Measurements from ENCODE around the gene ONECUT1.

Gene ONECUT1

DNA sequence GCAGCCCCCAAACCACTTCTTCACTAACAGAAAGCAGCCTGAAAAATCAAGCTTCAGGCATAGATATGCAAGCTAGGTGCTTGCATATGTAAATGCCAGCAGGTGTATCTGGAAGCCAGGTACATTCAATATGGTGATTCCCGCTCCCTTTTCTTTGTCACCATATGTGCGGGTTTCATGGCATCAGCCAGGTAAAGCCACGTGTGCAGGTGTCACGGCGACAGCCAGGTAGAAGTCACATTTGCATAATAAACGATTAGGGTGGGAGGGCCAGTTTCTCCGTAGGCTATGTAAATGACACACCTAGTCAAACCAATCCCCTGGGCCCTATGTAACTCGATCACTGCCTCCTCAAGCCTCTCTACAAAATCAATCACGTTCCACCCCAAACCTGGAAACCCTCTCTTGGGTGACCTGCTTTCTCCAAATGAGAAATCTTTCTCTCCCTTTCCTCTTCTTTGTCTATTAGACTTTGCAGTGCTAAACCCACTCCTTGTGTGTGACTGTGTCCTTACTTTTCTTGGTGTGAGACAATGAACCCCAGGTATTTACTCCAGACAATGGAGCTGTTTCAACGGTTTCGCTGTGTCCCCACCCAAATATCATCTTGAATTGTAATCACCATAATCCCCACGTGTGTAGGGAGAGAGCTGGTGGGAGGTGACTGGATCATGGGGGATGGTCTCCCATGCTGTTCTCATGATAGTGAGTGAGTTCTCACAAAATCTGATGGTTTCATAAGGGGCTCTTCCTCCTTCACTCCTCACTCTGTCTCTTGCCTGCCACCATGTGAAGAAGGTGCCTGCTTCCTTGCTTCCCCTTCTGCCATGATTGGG is 44.6 kb downstream of the ONECUT1 start:
- H3K9ac ChIP-seq (ENCODE audit: low read depth, low read length) = peak overlapping the region; percentile 32
- H3K36me3 ChIP-seq (ENCODE audit: control insufficient read depth, insufficient read depth, low read length) = no peaks in the 10 kb centered on the region
- H3K9me3 ChIP-seq (ENCODE audit: control insufficient read depth, insufficient read depth, low read length) = no peaks in the 10 kb centered on the region
- no peaks in the 10 kb centered on the region for H3K27me3 ChIP-seq (ENCODE audit: control insufficient read depth, insufficient read depth, low read length)
- peaks cover 28% of the 10 kb centered on the region for H3K4me1 ChIP-seq (ENCODE audit: control insufficient read depth, insufficient read depth, low read length)
- peak overlapping the region; percentile 24 for H3K4me3 ChIP-seq (ENCODE audit: low read depth, low read length)
- H3K27ac ChIP-seq (ENCODE audit: low read depth, low read length) = peak overlapping the region; percentile 63

DNA sequence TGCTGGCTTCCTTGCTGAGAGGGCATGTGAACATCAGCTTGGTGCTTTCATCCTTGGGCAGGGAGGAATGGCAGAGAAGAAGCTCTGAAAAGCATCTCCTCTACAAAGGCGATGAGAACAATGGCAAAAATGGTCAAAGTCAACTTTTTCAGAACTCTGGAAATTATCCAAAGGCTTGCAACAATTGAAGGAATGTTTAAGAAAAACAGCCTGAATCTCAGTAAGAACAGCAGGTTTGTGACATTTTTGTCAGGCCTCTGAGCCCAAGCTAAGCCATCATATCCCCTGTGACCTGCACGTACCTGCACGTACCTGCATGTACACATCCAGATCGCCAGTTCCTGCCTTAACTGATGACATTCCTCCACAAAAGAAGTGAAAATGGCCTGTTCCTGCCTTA is 51.8 kb downstream of the ONECUT1 start:
- no peaks in the 10 kb centered on the region for H3K36me3 ChIP-seq (ENCODE audit: control insufficient read depth, insufficient read depth, low read length)
- no peak overlapping the region for H3K4me3 ChIP-seq (ENCODE audit: low read depth, low read length)
- no peaks in the 10 kb centered on the region for H3K9me3 ChIP-seq (ENCODE audit: control insufficient read depth, insufficient read depth, low read length)
- H3K4me1 ChIP-seq (ENCODE audit: control insufficient read depth, insufficient read depth, low read length) = peaks cover 9% of the 10 kb centered on the region; the same call in 1 of the 2 replicates
- no peaks in the 10 kb centered on the region for H3K27me3 ChIP-seq (ENCODE audit: control insufficient read depth, insufficient read depth, low read length)
- no peak overlapping the region for H3K9ac ChIP-seq (ENCODE audit: low read depth, low read length)
- H3K27ac ChIP-seq (ENCODE audit: low read depth, low read length) = no peak overlapping the region

DNA sequence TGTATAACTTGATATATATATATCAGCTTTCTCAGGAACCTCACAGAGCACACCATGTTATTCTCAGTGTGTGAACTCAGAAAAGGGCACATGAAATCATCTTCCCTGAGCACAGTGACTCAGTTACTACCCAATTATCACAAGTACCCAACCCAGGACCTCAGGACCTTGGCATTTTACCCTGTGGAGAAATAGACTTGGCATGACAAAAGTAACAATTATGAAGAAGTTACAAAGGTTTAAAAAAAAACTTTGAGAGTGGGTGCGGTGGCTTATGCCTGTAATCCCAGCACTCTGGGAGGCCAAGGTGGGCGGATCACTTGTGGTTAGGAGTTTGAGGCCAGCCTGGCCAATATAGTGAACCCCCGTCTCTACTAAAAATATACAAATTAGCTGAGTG is 52.4 kb downstream of the ONECUT1 start:
- Histone ChIP-seq H3K4me3 (ENCODE audit: low read depth, low read length) (no peak overlapping the region), H3K36me3 (ENCODE audit: control insufficient read depth, insufficient read depth, low read length) (no peaks in the 10 kb centered on the region), H3K27ac (ENCODE audit: low read depth, low read length) (no peak overlapping the region), H3K9ac (ENCODE audit: low read depth, low read length) (no peak overlapping the region), H3K4me1 (ENCODE audit: control insufficient read depth, insufficient read depth, low read length) (peaks cover 10% of the 10 kb centered on the region; the same call in 1 of the 2 replicates), H3K27me3 (ENCODE audit: control insufficient read depth, insufficient read depth, low read length) (no peaks in the 10 kb centered on the region), H3K9me3 (ENCODE audit: control insufficient read depth, insufficient read depth, low read length) (no peaks in the 10 kb centered on the region)

DNA sequence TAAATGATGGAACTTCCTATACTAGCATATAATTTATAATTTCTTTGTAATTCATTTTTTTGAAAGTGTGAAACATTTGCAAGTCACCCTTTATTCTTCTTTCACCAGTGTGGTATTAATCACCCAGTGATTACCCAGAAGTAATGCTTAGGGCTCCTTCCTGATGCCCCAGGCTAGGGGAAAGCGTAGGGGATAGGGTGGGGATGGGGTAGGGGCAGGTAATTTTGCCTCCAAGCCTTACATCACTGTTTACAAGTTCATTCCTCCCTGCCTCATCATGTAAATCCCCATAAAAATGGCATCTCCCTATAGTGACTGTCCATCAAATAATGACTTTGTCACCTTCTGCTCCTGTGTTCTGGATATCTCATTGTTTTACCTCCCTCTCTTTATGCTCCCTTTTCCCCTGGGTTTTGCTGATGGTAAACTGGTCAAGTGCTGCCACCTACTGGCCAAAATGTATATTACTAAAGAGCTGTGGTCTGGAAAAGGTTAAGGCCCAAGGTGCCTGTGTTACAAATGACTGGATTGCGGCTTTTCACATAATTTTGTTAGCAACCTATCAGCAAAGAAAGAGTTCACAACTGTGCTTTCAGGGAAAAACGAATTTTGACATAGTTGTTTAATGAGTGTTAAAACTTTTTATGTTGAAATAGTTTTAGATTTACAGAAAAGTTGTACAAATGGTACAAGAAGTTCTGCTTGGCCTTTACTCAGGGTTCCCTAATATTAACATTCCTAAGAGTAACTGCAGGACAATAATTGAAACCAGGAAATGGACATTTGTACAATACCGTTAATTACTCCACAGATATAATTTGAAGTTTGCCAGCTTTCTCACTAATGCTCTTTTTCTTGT is 54.7 kb downstream of the ONECUT1 start:
- Histone ChIP-seq H3K27ac (ENCODE audit: low read depth, low read length) (no peak overlapping the region), H3K4me3 (ENCODE audit: low read depth, low read length) (no peak overlapping the region), H3K4me1 (ENCODE audit: control insufficient read depth, insufficient read depth, low read length) (peaks cover 10% of the 10 kb centered on the region; the same call in 1 of the 2 replicates), H3K9me3 (ENCODE audit: control insufficient read depth, insufficient read depth, low read length) (no peaks in the 10 kb centered on the region), H3K36me3 (ENCODE audit: control insufficient read depth, insufficient read depth, low read length) (no peaks in the 10 kb centered on the region), H3K27me3 (ENCODE audit: control insufficient read depth, insufficient read depth, low read length) (no peaks in the 10 kb centered on the region), H3K9ac (ENCODE audit: low read depth, low read length) (no peak overlapping the region)

DNA sequence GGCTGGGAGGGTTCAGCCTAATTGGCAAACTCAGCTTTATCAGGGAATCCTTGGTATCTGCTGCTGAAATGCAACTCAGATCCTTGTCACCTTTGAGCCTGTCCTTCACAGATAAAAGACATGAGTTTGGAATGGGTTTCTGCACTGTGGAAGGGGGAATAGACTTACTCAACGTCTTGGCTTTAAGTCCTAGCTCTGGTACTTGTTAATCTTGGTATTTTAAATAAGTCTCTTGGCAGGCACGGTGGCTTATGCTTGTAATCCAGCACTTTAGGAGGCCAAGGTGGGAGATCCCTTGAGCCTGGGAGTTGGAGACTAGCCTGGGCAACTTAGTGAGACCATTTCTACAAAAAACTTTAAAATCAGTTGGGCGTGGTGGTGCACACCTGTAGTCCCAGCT is 55.8 kb downstream of the ONECUT1 start:
- H3K4me3 ChIP-seq (ENCODE audit: low read depth, low read length) = no peak overlapping the region
- H3K27me3 ChIP-seq (ENCODE audit: control insufficient read depth, insufficient read depth, low read length) = no peaks in the 10 kb centered on the region
- H3K9ac ChIP-seq (ENCODE audit: low read depth, low read length) = no peak overlapping the region
- no peak overlapping the region for H3K27ac ChIP-seq (ENCODE audit: low read depth, low read length)
- H3K9me3 ChIP-seq (ENCODE audit: control insufficient read depth, insufficient read depth, low read length) = no peaks in the 10 kb centered on the region
- no peaks in the 10 kb centered on the region for H3K36me3 ChIP-seq (ENCODE audit: control insufficient read depth, insufficient read depth, low read length)
- peaks cover 18% of the 10 kb centered on the region for H3K4me1 ChIP-seq (ENCODE audit: control insufficient read depth, insufficient read depth, low read length)

DNA sequence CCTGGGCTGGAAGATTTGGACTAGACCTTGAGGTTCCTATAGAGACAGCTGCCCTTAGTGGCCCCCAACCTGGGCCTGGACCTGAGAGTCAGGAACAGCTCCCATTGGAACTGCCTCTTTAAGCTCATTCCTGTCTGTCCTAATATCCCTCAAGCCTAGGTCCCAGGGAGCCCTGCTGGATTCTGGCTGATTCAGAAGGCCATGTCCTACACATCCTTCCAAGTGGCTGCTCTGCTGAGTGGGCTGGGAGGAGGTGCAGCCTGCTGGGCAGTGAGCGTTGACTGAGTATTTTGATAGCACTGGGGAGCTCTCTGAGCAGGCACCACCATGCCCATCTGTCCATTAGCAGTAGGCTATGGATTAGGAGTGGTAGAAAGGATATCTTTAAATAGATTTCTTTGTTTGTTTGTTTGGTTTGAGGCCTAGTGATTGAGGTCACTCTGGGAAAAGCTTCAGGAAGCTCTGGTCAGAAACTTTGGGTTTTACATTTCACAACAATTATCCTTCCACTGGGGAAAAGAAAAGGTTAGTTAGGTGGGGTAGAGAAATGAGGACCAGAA is 56.4 kb downstream of the ONECUT1 start:
- H3K36me3 ChIP-seq (ENCODE audit: control insufficient read depth, insufficient read depth, low read length) = no peaks in the 10 kb centered on the region
- H3K9ac ChIP-seq (ENCODE audit: low read depth, low read length) = no peak overlapping the region
- H3K9me3 ChIP-seq (ENCODE audit: control insufficient read depth, insufficient read depth, low read length) = no peaks in the 10 kb centered on the region
- H3K27ac ChIP-seq (ENCODE audit: low read depth, low read length) = no peak overlapping the region
- no peak overlapping the region for H3K4me3 ChIP-seq (ENCODE audit: low read depth, low read length)
- peaks cover 18% of the 10 kb centered on the region for H3K4me1 ChIP-seq (ENCODE audit: control insufficient read depth, insufficient read depth, low read length)
- H3K27me3 ChIP-seq (ENCODE audit: control insufficient read depth, insufficient read depth, low read length) = no peaks in the 10 kb centered on the region

DNA sequence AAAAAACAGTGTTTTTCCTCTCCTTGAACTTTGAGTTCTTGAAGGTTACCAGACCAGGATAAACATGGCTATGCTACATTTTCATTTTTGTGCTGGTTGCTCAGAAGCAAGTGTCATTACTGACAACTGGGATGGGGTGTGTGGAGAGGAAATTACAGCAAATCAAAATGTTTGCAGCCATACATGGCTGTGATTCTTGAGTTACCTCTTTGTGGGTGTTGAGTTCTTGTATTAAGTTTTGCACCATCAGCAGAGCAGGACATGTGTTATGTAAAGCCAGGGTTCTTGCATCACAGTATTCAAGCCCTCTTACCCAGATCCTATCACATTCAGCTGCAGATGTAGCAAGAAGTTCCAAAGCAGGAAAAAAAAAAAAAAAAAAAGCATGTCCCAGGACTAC is 57.0 kb downstream of the ONECUT1 start:
- H3K4me3 ChIP-seq (ENCODE audit: low read depth, low read length) = no peak overlapping the region
- no peak overlapping the region for H3K27ac ChIP-seq (ENCODE audit: low read depth, low read length)
- H3K9ac ChIP-seq (ENCODE audit: low read depth, low read length) = no peak overlapping the region
- H3K9me3 ChIP-seq (ENCODE audit: control insufficient read depth, insufficient read depth, low read length) = no peaks in the 10 kb centered on the region
- H3K36me3 ChIP-seq (ENCODE audit: control insufficient read depth, insufficient read depth, low read length) = no peaks in the 10 kb centered on the region
- H3K4me1 ChIP-seq (ENCODE audit: control insufficient read depth, insufficient read depth, low read length) = peaks cover 18% of the 10 kb centered on the region
- H3K27me3 ChIP-seq (ENCODE audit: control insufficient read depth, insufficient read depth, low read length) = no peaks in the 10 kb centered on the region

DNA sequence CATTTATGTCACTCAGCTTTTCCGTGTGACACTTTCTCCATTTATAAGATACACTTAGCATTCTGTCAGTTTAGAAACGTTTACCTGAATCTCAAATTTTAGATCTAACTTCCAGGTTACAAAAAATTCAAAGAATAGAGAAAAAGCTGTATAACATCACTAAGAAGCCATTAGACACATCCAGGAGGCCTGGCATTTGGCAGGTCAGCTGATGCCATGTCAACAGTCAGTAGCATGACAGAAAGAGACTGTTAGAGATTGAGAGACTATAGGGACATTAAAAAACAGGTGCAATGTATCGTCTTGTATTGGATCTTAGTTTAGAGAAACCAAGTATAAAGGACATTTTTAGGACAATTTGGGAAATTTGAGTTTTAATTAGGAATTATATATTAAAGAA is 57.6 kb downstream of the ONECUT1 start:
- no peaks in the 10 kb centered on the region for H3K36me3 ChIP-seq (ENCODE audit: control insufficient read depth, insufficient read depth, low read length)
- no peaks in the 10 kb centered on the region for H3K27me3 ChIP-seq (ENCODE audit: control insufficient read depth, insufficient read depth, low read length)
- no peaks in the 10 kb centered on the region for H3K9me3 ChIP-seq (ENCODE audit: control insufficient read depth, insufficient read depth, low read length)
- no peak overlapping the region for H3K9ac ChIP-seq (ENCODE audit: low read depth, low read length)
- H3K27ac ChIP-seq (ENCODE audit: low read depth, low read length) = no peak overlapping the region
- H3K4me3 ChIP-seq (ENCODE audit: low read depth, low read length) = no peak overlapping the region
- peaks cover 18% of the 10 kb centered on the region for H3K4me1 ChIP-seq (ENCODE audit: control insufficient read depth, insufficient read depth, low read length)

DNA sequence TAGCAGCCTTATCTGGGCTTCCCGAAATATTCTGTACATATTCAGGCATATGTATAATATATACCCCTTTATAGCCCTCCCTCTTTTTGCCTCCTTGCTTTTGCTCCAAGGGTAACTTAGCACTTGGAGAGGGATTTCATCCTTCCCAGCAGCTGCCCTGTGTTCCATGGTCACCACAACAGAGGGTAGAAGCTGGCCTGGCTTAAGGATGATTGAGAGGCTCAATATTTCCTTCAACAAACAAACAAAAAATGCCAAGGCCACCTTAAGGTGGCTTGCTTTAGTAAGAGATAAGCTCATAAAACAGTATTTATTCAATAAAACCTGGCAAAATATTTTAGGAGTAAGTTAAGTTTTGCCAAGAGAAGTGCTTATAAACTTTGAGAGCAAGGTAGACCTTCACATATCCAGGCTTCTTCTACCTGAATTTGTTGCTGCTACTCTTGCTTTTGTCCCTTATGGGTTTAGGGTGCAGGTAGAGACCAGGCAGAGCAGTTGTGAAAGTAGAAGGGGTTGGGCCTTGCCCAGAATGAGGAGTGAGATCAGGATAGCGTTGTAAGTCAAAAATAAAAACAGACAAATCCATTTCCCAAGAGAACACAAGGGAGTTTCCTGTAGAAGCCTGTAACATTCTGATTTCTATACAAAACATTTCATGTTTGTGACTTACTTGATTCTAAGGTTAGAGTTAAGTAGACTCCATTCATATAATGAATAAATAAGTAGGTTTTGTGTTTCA is 58.2 kb downstream of the ONECUT1 start:
- peaks cover 18% of the 10 kb centered on the region for H3K4me1 ChIP-seq (ENCODE audit: control insufficient read depth, insufficient read depth, low read length)
- H3K36me3 ChIP-seq (ENCODE audit: control insufficient read depth, insufficient read depth, low read length) = no peaks in the 10 kb centered on the region
- no peaks in the 10 kb centered on the region for H3K27me3 ChIP-seq (ENCODE audit: control insufficient read depth, insufficient read depth, low read length)
- no peak overlapping the region for H3K9ac ChIP-seq (ENCODE audit: low read depth, low read length)
- no peak overlapping the region for H3K27ac ChIP-seq (ENCODE audit: low read depth, low read length)
- H3K4me3 ChIP-seq (ENCODE audit: low read depth, low read length) = no peak overlapping the region
- H3K9me3 ChIP-seq (ENCODE audit: control insufficient read depth, insufficient read depth, low read length) = no peaks in the 10 kb centered on the region

DNA sequence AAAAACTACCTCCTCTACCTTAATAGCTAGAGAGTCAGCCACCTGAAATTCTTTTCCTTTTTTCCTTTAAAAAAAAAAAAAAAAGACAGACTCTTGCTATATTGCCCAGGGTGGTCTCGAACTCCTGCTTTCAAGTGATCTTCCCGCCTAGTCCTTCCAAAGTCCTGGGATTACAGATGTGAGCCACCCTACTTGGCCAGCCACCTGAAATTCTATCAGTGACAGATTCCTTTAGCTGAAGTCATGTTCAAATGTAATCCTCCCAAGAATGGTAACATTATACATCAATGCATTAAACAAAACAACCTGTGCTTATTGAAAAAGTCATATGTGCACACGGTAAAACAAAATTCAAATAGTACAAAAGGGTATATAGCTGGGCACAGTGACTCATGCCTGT is 59.1 kb downstream of the ONECUT1 start:
- Histone ChIP-seq H3K9me3 (ENCODE audit: control insufficient read depth, insufficient read depth, low read length) (no peaks in the 10 kb centered on the region), H3K27me3 (ENCODE audit: control insufficient read depth, insufficient read depth, low read length) (no peaks in the 10 kb centered on the region), H3K4me1 (ENCODE audit: control insufficient read depth, insufficient read depth, low read length) (peaks cover 18% of the 10 kb centered on the region), H3K27ac (ENCODE audit: low read depth, low read length) (no peak overlapping the region), H3K9ac (ENCODE audit: low read depth, low read length) (no peak overlapping the region), H3K4me3 (ENCODE audit: low read depth, low read length) (no peak overlapping the region), H3K36me3 (ENCODE audit: control insufficient read depth, insufficient read depth, low read length) (no peaks in the 10 kb centered on the region)
